Measurements from ENCODE around the gene TGFBR3. TPM values are rescaled to one million over a fixed set of nuclear protein-coding genes. Genes with fewer than 3 reads are reported as not detected.

TGFBR3 gene
- total and polyA plus RNA-seq, 2 of the 8 experiments (the other 6 are each of a cell fraction or from before 2014, with no cell fraction given), result 2.0 to 6.1 TPM

DNA sequence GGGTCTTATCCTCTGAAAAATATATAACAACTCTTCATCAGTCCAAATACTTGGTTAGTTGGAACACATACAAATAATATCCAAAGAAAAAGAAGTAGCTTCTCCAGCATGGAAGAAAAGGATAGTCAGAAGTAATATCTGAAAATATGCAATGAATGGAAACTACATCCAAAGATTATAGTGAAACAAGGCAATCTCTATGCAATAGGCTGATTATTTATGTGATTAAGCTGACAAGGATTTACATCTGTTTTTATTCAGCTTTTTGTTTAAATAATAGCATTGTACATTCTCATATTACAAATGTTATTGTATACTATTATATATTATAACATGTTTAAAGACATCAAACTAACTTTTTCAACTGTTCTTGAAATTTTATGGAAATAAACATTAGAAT is 15.3 kb upstream of the TGFBR3 start:
- no peak overlapping the region for H2BK120ac ChIP-seq (replicated peaks; ENCODE audit: low read depth, low read length)
- no peak overlapping the region for H2AK5ac ChIP-seq (ENCODE audit: low read depth, low read length)
- H3K79me1 ChIP-seq (ENCODE audit: low read depth, low read length), result no peaks in the 10 kb centered on the region
- no peak overlapping the region for H4K5ac ChIP-seq (ENCODE audit: insufficient read length, low read depth, low read length)
- H3K9me3 ChIP-seq (ENCODE audit: insufficient read depth in 2 of 2, low read depth in 1 of 2, low read length in 1 of 2), result no peaks in the 10 kb centered on the region
- H2BK15ac ChIP-seq (ENCODE audit: low read length), result no peak overlapping the region
- H3K9ac ChIP-seq (replicated peaks in 1 of 4; ENCODE audit: extremely low read depth in 1 of 4, low read depth in 3 of 4, low read length in 3 of 4), result no peak overlapping the region
- no peak overlapping the region for H3K4me3 ChIP-seq (ENCODE audit: extremely low read depth in 1 of 4, insufficient read depth in 2 of 4, low read depth in 3 of 4, low read length in 4 of 4)
- no peak overlapping the region for H4K8ac ChIP-seq (ENCODE audit: extremely low read depth, insufficient read depth, low read length)
- no peak overlapping the region for H2AFZ ChIP-seq (ENCODE audit: low read length)
- no peak overlapping the region for H3K56ac ChIP-seq (replicated peaks; ENCODE audit: insufficient read length, low read depth, low read length)
- TF ChIP-seq GABPA (IDR thresholded peaks at IDR 0.05; ENCODE audit: borderline replicate concordance, insufficient read depth, low read length) (no peak), USF2 (IDR thresholded peaks at IDR 0.05; ENCODE audit: low read length) (no peak), RFX5 (IDR thresholded peaks at IDR 0.05; ENCODE audit: borderline replicate concordance, low read depth, low read length) (no peak)
- no peak overlapping the region for H3K4ac ChIP-seq (replicated peaks; ENCODE audit: insufficient read length, low read depth, low read length)
- ChIA-PET CTCF (ENCODE audit: partially characterized antibody) (interaction anchor here (1.0 kb wide), 1 partner anchor 8 kb away, joined by 3 read pairs; no protein-coding TSS in a partner anchor), POLR2A (ENCODE audit: partially characterized antibody) (interaction anchor here (0.6 to 0.7 kb wide), 2 partner anchors 41 to 398 kb away, joined by 3 to 4 read pairs; no protein-coding TSS in a partner anchor)
- H3K23ac ChIP-seq (ENCODE audit: insufficient read length), result no peak overlapping the region
- H3K79me2 ChIP-seq (ENCODE audit: control insufficient read depth in 1 of 2, insufficient read depth in 2 of 2, low read length in 2 of 2), result no peaks in the 10 kb centered on the region
- FAIRE-seq (no peak), DNase-seq (ENCODE audit: low read depth in 1 of 2, low spot score in 2 of 2) (no peak)
- H3K18ac ChIP-seq (ENCODE audit: extremely low read depth, low read length), result no peak overlapping the region
- no peak overlapping the region for H2BK20ac ChIP-seq (ENCODE audit: low read length)
- no peaks in the 10 kb centered on the region for H3K27me3 ChIP-seq (replicated peaks in 1 of 4; ENCODE audit: control insufficient read depth in 3 of 4, extremely low read depth in 1 of 4, insufficient read depth in 3 of 4, low read length in 3 of 4)
- H3K4me1 ChIP-seq (replicated peaks in 1 of 4; ENCODE audit: control insufficient read depth in 3 of 4, insufficient read depth in 4 of 4, low read length in 3 of 4), result no peaks in the 10 kb centered on the region
- H3K23me2 ChIP-seq (ENCODE audit: low read depth, low read length), result no peaks in the 10 kb centered on the region
- no peaks in the 10 kb centered on the region for H3K36me3 ChIP-seq (ENCODE audit: control insufficient read depth in 2 of 4, insufficient read depth in 4 of 4, low read length in 3 of 4)
- H4K20me1 ChIP-seq (replicated peaks in 1 of 2; ENCODE audit: control insufficient read depth in 1 of 2, insufficient read depth in 2 of 2, low read length in 2 of 2), result no peaks in the 10 kb centered on the region
- no peak overlapping the region for H3K4me2 ChIP-seq (ENCODE audit: insufficient read depth in 1 of 2, low read depth in 2 of 2, low read length in 2 of 2)
- H2BK5ac ChIP-seq (ENCODE audit: low read depth, low read length), result no peak overlapping the region
- no peak overlapping the region for H3K14ac ChIP-seq (ENCODE audit: insufficient read length)
- H2BK12ac ChIP-seq (ENCODE audit: low read depth, low read length), result no peak overlapping the region
- H4K91ac ChIP-seq (replicated peaks; ENCODE audit: insufficient read length, low read length), result no peak overlapping the region
- H3K27ac ChIP-seq (ENCODE audit: low read depth, low read length), result no peak overlapping the region

Measured in H1 (cell line).